ENCODE results near the gene TCF7L1.

GRCh38 chr2:85309699-85310321, 176.6 kb downstream of the TCF7L1 start:
- TF ChIP-seq CTCF (IDR thresholded peaks at IDR 0.05) (no peak), POLR2A (IDR thresholded peaks at IDR 0.05) (no peak), POLR2AphosphoS5 (IDR thresholded peaks at IDR 0.05) (no peak)
